ENCODE measurements around the gene NISCH.

DNA sequence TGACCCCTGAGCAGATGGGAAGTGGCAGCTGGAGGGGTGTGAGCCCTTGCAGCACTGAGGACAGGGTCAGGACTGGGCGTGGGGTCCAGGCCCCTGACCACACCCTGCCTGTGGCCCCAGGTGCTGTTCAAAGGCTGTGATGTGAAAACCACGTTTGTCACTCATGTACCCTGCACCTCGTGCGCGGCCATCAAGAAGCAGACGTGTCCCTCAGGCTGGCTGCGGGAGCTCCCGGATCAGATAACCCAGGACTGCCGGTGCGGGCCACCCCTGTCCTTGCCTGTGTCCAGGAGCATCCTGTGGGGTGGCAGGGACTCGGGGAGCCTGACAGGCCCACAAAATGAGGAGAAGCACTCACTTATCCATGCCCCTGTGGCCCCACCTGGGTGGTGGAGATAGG lies 45.6 kb downstream of the NISCH start:
- TF ChIP-seq, protein P1, sequence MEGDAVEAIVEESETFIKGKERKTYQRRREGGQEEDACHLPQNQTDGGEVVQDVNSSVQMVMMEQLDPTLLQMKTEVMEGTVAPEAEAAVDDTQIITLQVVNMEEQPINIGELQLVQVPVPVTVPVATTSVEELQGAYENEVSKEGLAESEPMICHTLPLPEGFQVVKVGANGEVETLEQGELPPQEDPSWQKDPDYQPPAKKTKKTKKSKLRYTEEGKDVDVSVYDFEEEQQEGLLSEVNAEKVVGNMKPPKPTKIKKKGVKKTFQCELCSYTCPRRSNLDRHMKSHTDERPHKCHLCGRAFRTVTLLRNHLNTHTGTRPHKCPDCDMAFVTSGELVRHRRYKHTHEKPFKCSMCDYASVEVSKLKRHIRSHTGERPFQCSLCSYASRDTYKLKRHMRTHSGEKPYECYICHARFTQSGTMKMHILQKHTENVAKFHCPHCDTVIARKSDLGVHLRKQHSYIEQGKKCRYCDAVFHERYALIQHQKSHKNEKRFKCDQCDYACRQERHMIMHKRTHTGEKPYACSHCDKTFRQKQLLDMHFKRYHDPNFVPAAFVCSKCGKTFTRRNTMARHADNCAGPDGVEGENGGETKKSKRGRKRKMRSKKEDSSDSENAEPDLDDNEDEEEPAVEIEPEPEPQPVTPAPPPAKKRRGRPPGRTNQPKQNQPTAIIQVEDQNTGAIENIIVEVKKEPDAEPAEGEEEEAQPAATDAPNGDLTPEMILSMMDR (IDR thresholded peaks at IDR 0.05; ENCODE audit: poor library complexity): no peak
- no peak for TF ChIP-seq EZH2 (IDR thresholded peaks at IDR 0.05; ENCODE audit: borderline replicate concordance)
